ENCODE results near the gene NDUFS5. TPM values are rescaled to one million over a fixed set of nuclear protein-coding genes. Genes with fewer than 3 reads are reported as not detected.
A peak's percentile ranks its signal among the peaks of the same experiment; 100 is the strongest.
"Not testable (repeated sequence)": the region's sequence is repeated elsewhere in the genome, so short reads cannot be mapped to it uniquely, and the experiment has no call there.

Gene NDUFS5
- total RNA-seq, 4 donors from 2014 or later: 300 to 553 (median 521) TPM

DNA sequence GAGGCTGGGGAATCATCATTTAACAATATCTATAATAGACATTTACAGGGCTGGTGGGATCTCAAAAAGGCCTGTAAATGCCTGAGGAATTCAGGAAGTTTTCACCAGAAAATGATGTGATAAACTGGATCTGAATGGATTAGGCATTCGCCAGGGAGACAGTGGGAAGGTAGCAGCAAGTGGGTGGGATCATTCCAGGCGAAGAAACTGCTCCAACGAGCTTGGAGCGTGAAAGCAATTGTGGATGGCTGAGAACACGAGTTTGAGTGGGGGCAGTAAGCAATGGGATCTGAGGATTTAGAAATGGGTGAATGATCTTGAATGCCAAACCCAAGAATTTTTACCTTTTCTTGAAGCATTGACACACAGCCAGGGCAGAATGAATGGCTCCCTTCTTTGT is 8.9 kb upstream of the NDUFS5 start:
- H3K4me1 ChIP-seq: no peaks in the 10 kb centered on the region
- no peak for ATAC-seq
- no peaks in the 10 kb centered on the region for H3K9me3 ChIP-seq
- no peaks in the 10 kb centered on the region for H3K27me3 ChIP-seq
- H3K27ac ChIP-seq: no peak overlapping the region
- no peak for TF ChIP-seq CTCF (IDR thresholded peaks at IDR 0.05)
- TF ChIP-seq POLR2A (IDR thresholded peaks at IDR 0.05): no peak
- TF ChIP-seq POLR2AphosphoS5 (IDR thresholded peaks at IDR 0.05): no peak
- no peak for TF ChIP-seq EP300 (IDR thresholded peaks at IDR 0.05)
- peaks cover 0 to 10% of the 10 kb centered on the region in 2 donors for H3K36me3 ChIP-seq
- 71 to 75% methylated on average over 5 of the region's 5 CpGs for WGBS, 2 donors (ENCODE audit: low coverage in 1 of 2)
- H3K4me3 ChIP-seq: no peak overlapping the region

GRCh38 chr1:39020494-39020893 is 5.7 kb upstream of the NDUFS5 start:
- H3K36me3 ChIP-seq, H3K4me3 ChIP-seq, H3K4me1 ChIP-seq, ATAC-seq, H3K27me3 ChIP-seq, H3K9me3 ChIP-seq, H3K27ac ChIP-seq: not testable (repeated sequence)
- WGBS, 2 donors (ENCODE audit: low coverage in 1 of 2): 38 to 53% methylated on average over 1 of the region's 1 CpG

GRCh38 chr1:39021426-39021825 is 4.7 kb upstream of the NDUFS5 start:
- H3K27me3 ChIP-seq: no peaks in the 10 kb centered on the region
- H3K36me3 ChIP-seq: no peaks in the 10 kb centered on the region
- no CpG with 5 or more reads among the region's 1 CpG for WGBS, 2 donors (ENCODE audit: low coverage in 1 of 2)
- no peak for ATAC-seq
- H3K4me1 ChIP-seq: peaks cover 0 to 7% (median 4%) of the 10 kb centered on the region in 3 donors
- no peak for TF ChIP-seq POLR2A (IDR thresholded peaks at IDR 0.05)
- TF ChIP-seq CTCF (IDR thresholded peaks at IDR 0.05): no peak
- TF ChIP-seq POLR2AphosphoS5 (IDR thresholded peaks at IDR 0.05): no peak
- no peak for TF ChIP-seq EP300 (IDR thresholded peaks at IDR 0.05)
- H3K9me3 ChIP-seq: no peaks in the 10 kb centered on the region
- no peak overlapping the region for H3K27ac ChIP-seq
- H3K4me3 ChIP-seq: no peak overlapping the region

- no peak for ATAC-seq
- Histone ChIP-seq H3K36me3 (peaks cover 0 to under 1% of the 10 kb centered on the region in 2 donors), H3K4me1 (peaks cover 0 to 20% (median 8%) of the 10 kb centered on the region in 3 donors), H3K4me3 (no peak overlapping the region), H3K9me3 (no peaks in the 10 kb centered on the region), H3K27ac (no peak overlapping the region), H3K27me3 (no peaks in the 10 kb centered on the region)
- TF ChIP-seq CTCF (IDR thresholded peaks at IDR 0.05) (no peak), EP300 (IDR thresholded peaks at IDR 0.05) (no peak), POLR2AphosphoS5 (IDR thresholded peaks at IDR 0.05) (no peak), POLR2A (IDR thresholded peaks at IDR 0.05) (no peak)
- WGBS, 2 donors (ENCODE audit: low coverage in 1 of 2): 57 to 67% methylated on average over 1 of the region's 1 CpG
Measured at GRCh38 chr1:39023140-39023539, 3.0 kb upstream of the NDUFS5 start.

DNA sequence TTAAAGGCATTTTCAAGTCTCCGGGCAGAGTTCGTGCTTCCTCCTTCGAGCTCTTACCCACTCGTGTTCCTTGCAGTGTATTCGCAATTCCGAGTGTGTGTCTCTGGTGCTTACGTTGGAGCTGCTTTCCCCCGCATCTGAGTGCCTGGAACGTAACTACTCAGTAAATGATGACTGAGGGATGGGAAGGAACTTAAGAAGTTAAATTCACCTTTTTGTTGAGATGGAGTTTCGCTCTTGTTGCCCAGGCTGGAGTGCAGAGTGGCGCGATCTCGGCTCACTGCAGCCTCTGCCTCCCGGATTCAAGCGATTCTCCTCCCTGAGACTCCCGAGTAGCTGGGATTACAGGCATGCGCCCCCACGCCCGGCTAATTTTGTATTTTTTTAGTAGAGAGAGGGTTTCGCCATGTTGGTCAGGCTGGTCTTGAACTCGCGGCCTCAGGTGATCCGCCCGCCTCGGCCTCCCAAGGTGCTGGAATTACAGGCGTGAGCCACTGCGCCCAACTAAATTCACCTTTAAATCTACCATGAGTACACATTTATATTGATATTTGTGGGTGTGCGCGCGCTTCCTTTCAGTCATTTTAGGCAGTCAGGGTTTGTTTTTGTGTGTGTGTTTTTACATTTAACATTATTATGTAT is 837 bp downstream of the NDUFS5 start:
- TF ChIP-seq CTCF (IDR thresholded peaks at IDR 0.05): no peak
- TF ChIP-seq POLR2AphosphoS5 (IDR thresholded peaks at IDR 0.05): no peak
- TF ChIP-seq EP300 (IDR thresholded peaks at IDR 0.05): no peak
- no peak for TF ChIP-seq POLR2A (IDR thresholded peaks at IDR 0.05)
- Histone ChIP-seq H3K27me3 (no peaks in the 10 kb centered on the region), H3K27ac (peak overlapping the region; percentile 75 to 98 (median 94)), H3K9me3 (no peaks in the 10 kb centered on the region), H3K4me3 (peak overlapping the region; percentile 43 to 73), H3K4me1 (peaks cover 0 to 59% (median 8%) of the 10 kb centered on the region in 3 donors), H3K36me3 (peaks cover 0 to 39% of the 10 kb centered on the region in 2 donors)
- WGBS, 2 donors (ENCODE audit: low coverage in 1 of 2): 39 to 78% methylated on average over 5 to 10 of the region's 30 CpGs
- peak; percentile 1 for ATAC-seq
